Erythroblast (primary cell): ENCODE results near the gene ATG12.

ENCODE experiments used
- GATA1 ChIP-seq: IDR thresholded peaks from 2 replicates; pipeline ENCODE4 v1.6.1; 2011; ENCODE audit warnings: low read depth, mild to moderate bottlenecking, control low read depth, low read length, moderate library complexity
- POLR2A ChIP-seq: IDR thresholded peaks from 2 replicates; pipeline ENCODE4 v1.6.1; 2011; ENCODE audit warnings: mild to moderate bottlenecking, low read length

DNA sequence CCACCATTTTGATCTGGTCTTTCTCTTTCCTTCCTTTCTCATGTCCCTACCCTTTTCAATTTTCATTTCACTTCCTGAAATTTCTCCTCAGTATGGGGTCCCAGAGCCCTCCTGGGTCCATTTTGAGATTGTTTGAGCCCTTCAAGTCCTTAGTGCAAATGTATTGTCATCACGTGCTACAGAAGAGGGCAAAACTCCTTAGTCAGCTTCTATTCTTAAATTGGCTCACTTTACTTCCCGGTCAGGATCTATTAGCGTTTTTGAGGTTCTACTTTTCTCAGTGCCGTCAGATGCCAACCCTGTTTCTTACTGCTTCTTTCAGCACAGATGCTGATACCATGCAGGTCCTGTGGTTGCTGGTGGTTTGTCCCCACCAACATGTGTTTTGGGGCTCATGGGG lies 5.9 kb downstream of the ATG12 start:
- TF ChIP-seq POLR2A (no peak), GATA1 (no peak)
